IPS DF 19.7 (cell line): ENCODE data around the gene ULK4.
"Not testable (repeated sequence)": the region's sequence is repeated elsewhere in the genome, so short reads cannot be mapped to it uniquely, and the experiment has no call there.

Experiments used
- DNase-seq: peaks from one replicate; pipeline ENCODE4 v3.0.0-alpha.2; 2013; ENCODE audit warnings: low read depth, low spot score

ULK4 gene

DNA sequence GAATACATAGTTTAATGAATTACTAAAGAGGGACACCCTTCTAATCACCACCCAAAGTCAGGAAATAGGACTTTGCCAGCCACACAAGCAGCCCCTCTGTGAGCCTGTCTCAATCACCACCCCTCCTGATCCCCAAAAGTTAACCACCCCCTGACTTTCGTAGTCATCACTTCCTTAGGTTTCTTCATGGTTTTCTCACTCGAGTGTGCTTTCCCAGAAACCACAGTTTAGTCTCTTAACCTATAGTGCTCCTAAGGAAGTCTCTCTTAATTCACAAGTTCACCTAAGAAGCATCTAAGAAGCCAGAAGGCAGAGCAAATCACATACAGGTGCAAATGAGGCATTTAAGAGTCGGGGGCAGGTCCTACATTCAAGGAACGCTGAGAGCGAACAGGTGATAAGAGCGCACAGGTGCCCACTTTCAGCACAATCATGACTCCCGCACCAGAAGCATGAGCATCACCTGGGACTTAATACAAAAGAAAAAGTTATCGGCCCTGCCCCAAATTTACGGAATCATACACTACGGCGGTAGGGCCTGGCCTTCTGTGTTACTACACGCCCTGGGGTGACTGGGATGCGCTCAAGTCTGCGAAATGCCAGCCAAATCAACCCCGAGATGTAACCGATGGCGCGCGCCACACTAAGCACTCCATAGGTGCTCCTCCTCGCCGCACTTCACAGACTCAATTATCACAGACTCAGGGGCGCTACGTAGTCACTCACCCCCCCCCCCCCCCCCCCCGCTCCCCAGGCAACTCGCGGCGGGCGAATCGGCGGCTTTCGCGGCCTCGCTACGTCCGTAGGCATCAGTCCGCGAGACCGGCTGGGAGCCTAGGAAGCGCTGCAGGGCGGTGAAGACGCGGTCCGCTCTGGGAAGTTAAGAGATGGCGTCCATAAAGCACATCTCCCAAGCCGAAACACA, 815 bp downstream of the ULK4 start:
- DNase-seq = peak; percentile 5

DNA sequence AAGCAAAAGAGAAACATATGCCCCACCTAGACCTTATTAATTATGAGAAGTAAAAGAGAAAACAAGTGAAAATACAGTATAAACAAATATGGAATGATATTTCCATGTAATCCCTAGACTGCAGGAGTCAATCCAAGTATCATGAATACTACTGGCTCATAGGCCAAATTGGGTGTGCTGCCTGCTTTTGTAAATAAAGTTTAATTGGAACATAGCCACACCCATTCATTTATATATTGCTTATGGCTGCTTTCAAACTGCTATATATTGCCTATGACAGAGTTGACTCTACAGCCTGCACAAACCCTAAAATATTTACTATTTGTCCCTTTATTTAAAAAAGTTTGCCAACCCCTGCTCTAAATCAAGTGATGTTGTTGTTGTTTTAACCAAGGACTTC, 5.3 kb downstream of the ULK4 start:
- DNase-seq = no peak

DNA sequence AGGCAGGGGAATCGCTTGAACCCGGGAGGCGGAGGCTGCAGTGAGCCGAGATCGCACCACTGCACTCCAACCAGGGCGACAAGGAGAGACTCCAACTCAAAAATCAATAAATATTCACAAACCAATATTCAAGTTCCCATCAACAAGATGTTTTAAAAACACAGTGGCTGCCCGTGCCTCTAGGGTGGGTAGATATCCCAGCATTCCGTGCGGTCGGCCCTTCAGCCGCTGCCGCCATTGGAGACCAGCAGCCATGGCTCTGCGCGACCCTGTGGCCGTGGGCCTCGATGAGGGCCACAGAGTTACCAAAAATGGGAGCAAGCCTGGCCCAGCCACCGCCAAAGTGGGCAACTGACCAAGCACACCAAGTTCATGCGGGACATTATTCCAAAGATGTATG, 6.7 kb downstream of the ULK4 start:
- no peak for DNase-seq

DNA sequence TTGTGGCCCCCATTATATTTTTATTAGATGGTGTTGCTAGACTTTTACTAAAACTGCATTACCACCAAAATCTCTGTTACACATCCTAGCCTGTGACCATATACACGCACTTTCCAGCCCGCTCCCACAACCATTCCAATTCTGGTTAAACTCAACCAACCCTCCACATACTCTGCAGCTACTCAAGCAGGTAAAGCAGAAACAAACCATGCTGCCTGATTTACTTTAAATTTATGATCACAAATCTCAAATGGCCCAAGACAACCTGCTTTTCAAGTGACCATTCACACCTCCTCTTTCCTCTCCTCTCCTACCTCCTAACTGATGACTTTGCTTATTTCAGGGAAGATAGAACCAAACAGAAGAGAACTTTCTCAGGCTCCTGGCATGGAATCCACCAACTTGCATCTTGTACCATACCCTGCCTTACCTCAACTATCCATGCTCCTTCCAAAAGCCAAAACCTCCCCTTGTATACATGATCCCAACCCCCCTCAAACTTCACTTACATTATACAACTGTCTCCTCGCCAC, 18.5 kb downstream of the ULK4 start:
- DNase-seq = no peak

DNA sequence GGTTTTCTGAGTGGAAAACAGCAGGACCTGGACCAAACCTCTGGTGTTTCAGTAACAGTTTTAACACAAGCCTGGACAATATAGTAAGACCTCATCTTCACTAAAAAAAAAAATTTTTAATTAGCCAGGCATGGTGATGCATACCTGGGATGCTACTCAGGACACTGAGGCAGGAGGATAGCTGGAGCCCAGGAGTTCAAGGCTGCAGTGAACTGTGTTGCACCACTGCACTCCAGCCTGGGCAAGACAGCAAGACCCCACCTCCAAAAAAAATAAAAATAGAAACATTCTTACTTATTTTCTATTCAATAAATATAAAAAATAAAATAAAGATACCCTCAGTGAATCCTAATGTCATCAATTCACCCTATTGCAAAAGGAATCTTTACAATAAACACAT, 21.5 kb downstream of the ULK4 start:
- no peak for DNase-seq

DNA sequence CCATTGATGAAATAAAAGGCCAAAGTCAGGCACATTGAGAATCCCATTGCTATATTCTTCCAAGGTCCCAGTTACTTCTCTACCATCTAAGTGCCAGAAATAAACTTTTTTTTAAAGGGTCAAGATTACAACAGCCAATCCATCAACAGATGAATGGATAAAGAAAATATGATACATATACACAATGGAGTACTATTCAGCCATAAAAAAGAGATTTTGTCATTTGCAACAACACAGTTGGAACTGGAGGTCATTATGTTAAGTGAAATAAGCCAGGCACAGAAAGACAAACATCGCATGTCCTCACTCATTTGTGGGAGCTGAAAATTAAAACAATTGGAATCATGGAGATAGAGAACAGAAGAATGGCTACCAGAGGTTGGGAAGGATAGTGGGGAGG, 25.5 kb downstream of the ULK4 start:
- DNase-seq = no peak

DNA sequence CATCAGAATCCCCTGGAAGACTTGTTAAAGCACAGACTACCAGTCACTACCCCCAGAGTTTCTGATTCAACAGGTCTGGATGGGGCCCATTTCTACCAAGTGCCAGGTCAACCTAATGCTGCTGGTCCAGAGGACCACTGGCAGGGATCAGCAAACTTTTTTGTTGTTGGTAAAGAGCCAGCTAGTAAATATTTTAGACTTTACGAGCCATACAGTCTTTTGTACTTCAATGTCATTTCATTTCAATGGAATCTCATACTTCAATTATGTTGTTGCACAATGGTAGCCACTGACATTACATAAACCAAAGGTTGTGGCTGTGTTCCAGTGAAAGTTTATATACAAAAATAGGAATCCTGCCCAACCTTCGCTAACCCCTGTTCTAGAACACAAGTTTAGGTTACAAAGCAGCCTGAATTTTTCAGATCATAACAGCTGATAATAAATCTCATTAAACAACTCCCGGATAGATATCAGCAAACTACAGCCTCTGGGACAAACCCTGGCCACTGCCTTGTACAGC, 28.7 kb downstream of the ULK4 start:
- no peak for DNase-seq

DNA sequence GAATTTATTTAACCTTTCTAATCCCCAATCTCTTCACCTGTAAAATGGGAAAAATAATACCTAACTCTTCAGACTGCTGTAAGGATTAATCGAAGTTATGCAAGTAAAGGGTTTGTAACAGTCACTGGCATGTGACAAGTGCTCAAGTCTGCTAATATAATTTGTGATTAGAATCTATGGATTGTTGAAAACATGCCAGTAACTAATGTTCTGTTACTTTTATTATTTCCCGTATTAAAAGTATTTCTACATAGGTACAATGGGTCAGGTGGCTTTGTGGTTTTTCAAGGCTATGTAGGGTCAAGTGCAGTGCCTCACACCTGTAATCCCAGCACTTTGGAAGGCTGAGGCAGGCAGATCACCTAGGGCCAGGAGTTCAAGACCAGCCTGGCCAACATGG, 29.4 kb downstream of the ULK4 start:
- DNase-seq = no peak

DNA sequence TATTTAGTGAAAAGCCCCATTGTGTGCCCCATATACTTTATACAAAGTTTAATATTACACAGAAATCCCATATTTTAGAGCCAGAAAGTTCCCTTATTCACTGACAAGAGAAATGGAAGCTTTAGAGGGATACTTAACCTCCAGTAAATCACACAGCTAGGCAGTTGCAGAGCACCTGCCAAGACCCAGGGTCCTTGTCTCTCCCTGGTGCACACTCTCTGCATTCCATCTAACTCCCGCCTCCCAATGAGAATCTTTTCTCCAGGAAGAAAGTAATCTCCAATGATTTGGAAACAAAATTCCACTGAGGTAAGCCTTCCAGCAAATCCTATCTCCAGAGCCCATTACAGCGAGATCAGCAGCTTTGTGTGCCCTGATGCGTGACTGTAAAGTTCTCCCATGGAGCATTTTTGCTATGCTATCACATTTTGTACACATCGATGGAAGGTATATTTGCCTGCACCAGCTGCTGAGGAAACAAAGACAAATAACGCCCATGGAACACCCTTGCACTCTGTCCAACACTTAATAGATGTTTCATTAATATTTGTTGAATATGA, 41.4 kb downstream of the ULK4 start:
- DNase-seq = no peak

DNA sequence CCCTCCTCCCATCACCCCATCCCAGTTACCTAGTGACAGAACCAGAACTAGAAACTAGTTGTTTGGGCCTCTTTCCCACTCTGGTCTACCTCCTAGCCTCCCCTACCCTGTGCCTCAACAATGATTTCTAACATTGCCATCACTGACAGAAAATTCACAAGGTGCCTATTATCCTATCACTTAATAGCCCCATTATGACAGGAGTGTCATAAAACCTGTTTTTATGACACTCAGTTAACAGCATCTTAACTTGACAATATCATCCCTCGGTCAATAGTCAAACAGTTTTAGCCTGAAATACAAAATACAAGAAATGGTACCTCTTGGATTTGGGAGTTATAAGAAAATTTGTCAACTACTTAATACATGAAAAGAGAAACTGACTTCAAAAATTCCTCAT, 46.5 kb downstream of the ULK4 start:
- no peak for DNase-seq

DNA sequence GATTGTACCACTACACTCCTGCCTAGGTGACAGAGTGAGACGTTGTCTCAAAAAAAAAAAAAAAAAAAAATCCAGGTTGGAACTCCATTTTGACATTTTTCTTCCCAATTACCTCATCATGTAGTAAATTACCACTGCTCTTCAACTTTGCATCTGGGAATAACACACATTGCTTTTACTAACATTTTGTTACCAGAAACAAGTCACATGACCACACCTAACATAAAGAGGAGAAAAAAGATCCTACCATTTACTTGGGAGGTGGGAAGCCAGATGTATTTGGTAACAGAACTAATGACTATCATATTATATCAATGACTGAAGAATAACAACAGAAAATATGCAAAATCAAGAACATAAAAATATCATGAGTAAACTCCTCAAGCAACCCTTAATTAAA, 49.6 kb downstream of the ULK4 start:
- DNase-seq = no peak

DNA sequence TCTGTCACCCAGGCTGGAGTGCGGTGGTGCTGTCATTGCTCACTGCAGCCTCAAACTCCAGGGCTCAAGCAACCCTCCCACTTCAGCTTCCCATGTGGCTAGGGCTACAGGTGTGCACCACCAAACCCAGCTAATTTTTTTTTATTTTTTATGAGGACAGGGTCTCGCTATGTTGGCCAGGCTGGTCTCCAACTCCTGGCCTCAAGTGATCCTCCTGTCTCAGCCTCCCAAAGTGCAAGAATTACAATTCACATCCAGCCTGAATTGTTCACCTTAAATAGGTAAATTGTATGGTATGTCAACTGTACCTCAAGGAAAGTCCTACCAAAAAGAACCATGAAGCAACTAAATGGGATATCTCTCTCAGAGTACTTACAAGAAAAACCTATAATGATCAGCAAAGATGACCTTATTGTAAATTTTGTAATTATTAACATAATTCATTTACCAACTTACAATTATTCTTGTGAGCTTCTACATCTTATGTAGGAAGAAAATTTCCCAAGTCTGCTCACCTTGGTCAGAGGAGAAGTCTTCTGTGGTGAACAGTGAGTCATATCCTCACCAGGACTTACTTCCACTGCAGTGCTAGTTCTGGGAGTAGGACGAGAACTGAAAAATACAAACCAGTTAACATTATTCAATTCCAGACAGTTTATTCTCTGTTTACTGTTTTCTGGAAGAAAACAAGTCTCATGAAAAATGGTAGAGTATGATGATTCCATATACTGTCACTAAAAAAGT, 54.4 kb downstream of the ULK4 start:
- no peak for DNase-seq

DNA sequence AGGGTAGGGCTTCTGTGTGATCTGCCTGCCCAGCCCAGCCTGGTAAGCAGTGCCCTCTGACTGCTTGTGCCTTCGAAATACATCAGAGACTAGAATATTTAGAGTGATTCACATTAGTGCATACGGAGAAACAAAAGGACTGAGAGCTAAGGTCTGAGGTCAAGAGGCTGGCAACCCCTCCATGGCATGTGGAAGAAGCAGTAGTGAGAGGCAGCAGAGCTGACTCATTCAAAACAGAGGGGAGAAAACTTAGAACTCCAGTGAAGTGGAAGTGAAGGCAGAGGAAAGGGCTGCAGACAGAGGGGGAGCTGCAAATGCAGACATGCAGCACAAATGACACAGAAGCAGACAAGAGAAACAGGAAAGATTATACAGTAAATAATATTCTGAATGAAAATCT, 61.6 kb downstream of the ULK4 start:
- no peak for DNase-seq

DNA sequence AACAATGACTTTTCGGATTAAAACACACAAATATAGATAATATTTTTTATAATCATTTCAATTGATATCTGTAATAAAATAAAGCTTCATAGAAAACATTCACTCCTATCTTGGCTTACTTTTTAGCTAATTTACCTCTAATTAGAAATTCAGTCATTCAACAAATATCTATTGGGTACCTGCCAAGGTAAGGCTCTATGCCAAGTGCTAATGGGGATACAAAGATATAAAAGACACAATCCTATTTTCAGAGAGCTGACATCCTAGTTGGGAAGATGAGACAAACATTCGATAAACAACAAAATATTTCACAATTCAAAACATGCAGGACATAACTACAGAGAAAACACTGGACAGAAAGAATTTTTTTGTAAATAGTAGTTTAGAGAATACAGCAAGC, 63.3 kb downstream of the ULK4 start:
- no peak for DNase-seq

DNA sequence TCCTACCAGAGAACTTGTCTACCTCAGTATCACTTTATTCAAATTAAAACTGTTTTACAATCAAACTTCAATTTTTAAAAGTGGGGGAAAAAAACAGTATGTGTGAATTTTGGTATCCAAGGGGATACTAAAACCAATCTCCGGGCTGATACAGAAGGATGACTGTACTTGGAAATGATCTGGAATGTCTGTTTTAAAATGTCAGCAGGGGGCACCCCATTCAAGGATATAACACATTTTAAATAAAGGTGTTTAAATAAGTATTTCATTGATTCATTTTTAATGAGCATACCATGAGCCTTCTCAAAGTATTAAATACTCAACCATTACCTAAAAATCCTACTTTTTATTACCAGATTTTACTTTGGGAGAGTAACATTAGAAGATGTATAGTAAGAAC, 67.9 kb downstream of the ULK4 start:
- no peak for DNase-seq

DNA sequence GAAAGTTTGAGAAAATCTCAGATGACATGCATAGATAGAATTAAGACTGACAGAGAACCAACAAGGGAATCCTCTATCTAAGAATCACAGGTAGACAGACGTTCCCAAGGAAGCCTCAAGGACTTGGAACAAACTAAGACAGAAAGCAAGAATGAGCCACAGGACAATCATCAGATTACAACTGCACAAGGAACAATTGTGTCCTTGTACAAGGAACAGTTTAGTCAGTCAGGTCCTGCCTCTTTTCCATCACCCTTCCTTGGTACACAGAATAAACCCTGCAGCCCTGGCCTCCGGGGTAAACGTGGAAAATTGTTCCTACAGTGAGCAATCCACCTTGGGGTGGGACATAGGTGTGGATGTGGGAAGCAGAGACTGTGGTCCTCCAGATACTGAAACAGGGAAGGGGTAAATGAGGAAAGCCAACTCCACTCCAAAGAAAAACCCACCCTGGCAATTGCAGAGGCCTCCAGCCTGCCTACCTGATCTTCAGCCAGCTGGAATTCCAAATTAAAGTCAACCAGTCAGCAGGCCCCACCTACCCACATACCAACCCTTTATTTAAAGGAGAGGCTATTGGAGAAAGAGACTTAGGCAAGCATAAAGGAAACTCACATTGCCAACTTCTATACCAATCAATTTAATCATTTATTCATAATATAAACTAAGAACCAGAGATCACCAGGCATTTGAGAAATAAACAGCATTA, 73.4 kb downstream of the ULK4 start:
- DNase-seq = no peak

DNA sequence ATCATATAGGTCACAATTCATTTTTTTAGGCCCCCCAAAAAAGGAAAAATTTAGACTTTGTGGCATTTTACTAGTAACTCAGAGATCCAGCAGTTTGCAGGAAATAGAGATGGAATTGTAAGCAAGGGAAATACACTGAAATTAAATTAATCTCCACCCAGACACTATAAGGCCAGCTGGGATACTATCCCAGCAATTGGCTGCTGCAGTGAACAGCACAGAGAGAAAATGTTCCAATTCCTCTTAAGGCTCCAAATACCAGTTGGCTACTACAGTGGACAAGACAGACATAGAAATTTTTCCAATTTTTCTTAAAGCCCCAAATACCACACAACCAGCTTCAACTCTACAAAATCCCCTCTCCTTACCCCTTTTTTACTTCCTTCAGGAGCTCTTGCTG, 78.9 kb downstream of the ULK4 start:
- no peak for DNase-seq

DNA sequence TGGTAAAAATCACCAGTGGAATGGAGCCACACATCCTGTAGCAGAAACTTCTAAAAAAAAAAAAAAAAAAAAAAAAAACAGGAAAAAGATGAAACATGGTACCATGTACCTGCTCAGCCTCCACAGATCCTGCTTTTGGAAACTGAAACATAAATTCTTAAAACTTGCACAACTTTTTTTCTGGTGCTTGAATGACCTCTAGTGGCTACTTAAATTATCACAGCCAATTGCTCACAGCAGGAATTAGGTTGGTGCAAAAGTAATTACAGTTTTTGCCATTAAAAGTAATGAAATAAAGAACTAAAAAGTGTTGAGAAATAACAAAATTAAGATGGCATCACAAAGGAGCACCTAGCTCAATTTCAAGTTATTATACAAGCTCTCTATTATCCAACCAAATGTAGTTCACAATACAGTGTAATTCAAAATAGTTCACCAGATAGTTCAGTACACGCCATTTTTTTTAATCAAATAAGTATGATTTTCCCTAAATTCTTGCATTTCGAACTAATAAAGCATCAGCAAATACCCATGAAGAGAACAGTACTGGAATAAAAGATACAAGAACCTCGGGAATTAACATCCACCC, 80.6 kb downstream of the ULK4 start:
- DNase-seq = no peak

DNA sequence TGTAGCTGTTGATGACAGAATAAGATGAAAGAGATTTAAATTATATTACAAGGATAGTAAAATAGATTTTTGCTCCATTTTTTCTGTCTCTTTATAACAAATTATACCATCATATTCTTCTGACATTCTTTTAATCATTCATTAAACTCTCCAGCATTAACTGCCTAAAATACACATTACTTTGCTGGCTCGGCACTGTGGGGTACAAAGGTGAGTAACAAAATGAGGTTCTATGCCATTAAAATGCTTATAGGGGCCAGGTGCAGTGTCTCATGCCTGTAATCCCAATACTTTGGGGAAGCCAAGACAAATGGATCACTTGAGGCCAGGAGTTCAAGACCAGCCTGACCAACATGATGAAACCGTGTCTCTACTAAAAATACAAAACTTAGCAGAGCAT, 81.5 kb downstream of the ULK4 start:
- DNase-seq = no peak

DNA sequence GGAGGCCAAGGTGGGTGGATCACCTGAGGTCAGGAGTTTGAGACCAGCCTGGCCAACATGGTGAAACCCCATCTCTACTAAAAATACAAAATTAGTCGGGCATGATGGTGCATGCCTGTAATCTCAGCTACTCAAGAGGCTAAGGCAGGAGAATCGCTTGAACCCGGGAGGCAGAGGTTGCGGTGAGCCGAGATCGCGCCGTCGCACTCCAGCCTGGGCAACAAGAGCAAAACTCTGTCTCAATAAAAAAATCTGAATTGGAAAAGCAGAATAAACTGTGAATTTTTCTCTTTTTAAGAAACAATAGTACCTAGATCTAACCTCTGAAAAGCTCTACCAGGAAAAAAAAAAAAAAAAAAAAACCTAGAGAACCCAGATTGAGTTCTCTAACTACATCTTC, 84.2 kb downstream of the ULK4 start:
- DNase-seq = not testable (repeated sequence)

DNA sequence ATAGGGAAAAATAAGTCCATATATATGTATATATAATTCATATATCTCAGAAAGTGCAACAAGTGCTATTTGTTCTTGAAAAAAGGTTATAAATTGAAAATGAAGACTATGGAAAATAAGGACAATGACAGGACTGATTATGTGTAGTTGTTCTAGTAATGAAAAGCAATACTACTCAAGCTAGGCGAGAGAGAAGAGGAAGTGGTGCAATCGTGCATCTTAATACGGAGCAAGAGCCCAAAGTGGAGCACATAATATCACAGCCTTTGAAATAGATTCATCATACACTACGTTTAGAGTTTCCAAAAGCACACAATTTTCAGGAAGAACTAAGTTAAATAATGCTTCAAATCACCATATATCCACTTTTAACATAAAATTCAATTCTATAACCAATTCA, 87.9 kb downstream of the ULK4 start:
- no peak for DNase-seq
